GM18498 (cell line): ENCODE measurements around the gene TMEM161A.

Source experiments
- ATAC-seq: cut with Tn5 transposase; IDR thresholded peaks from one replicate; pipeline ENCODE4 v1.9.1; 2021; ENCODE audit warnings: mild to moderate bottlenecking, moderate library complexity; ENCODE audit not compliant: unreplicated experiment

Gene TMEM161A

GRCh38 chr19:19098084-19098702 lies 40.1 kb downstream of the TMEM161A start:
- ATAC-seq: no peak

GRCh38 chr19:19096641-19097627 lies 41.3 kb downstream of the TMEM161A start:
- no peak for ATAC-seq

- no peak for ATAC-seq
Measured at GRCh38 chr19:19095691-19096090, 42.6 kb downstream of the TMEM161A start.

- no peak for ATAC-seq
Measured at GRCh38 chr19:19094513-19094912, 43.8 kb downstream of the TMEM161A start.

- ATAC-seq: no peak
Measured at GRCh38 chr19:19087676-19088075, 50.6 kb downstream of the TMEM161A start.

- ATAC-seq: no peak
Measured at GRCh38 chr19:19083413-19084178, 54.7 kb downstream of the TMEM161A start.

- ATAC-seq: no peak
Measured at GRCh38 chr19:19081642-19082151, 56.6 kb downstream of the TMEM161A start.

DNA sequence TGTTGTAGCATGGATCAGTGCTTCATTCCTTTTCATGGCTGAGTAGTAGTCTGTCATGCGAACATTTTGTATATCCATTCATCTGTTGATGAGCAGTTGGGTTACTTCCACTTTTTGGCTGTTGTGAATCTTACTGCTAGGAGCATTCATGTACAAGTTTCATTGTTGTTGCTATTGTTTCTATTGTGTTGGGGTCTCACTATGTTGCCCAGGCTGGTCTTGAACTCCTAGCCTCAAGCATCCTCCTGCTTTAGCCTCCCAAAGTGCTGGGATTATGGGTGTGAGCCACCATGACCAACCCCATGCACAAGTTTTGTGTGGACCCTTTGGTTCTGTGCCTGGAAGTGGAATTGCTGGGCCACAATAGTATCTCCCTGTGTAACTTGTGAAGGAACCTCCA lies 58.7 kb downstream of the TMEM161A start:
- no peak for ATAC-seq

GRCh38 chr19:19078801-19079200 lies 59.5 kb downstream of the TMEM161A start:
- ATAC-seq: no peak

GRCh38 chr19:19077103-19077502 lies 61.2 kb downstream of the TMEM161A start:
- no peak for ATAC-seq

GRCh38 chr19:19076476-19076875 lies 61.8 kb downstream of the TMEM161A start:
- no peak for ATAC-seq

GRCh38 chr19:19075126-19075525 lies 63.2 kb downstream of the TMEM161A start:
- ATAC-seq: no peak

GRCh38 chr19:19074196-19074882 lies 63.9 kb downstream of the TMEM161A start:
- no peak for ATAC-seq

DNA sequence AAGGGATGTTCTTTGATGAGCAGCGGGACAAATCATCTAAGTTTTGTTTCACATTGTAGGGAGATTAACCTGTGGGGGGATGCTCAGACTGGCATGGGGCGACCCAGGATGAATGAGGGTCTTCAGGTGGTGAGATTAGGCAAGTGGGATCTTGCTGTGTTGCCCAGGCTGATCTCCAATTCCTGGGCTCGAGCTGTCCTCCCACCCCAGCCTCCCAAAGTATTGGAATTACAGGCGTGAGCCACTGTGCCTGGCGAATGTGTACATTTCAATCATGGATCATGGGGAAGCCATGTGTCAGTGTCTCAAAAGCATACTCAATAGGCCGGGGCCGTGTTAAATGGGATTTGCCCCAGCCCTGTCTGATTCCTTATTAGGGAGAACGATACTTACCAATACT lies 66.4 kb downstream of the TMEM161A start:
- no peak for ATAC-seq
